ENCODE data around the gene SPATA6.

- TF ChIP-seq ZC3H10 (CRISPR knock-in tag; IDR thresholded peaks at IDR 0.05) (no peak), RARB (CRISPR knock-in tag; IDR thresholded peaks at IDR 0.05) (no peak), ZFP30 (CRISPR knock-in tag; IDR thresholded peaks at IDR 0.05) (no peak), ARNTL (CRISPR knock-in tag; IDR thresholded peaks at IDR 0.05; ENCODE audit: borderline replicate concordance, low read depth) (no peak), TSHZ2 (CRISPR knock-in tag; IDR thresholded peaks at IDR 0.05) (no peak), CREB5 (CRISPR knock-in tag; IDR thresholded peaks at IDR 0.05; ENCODE audit: low read depth) (no peak), GLIS3 (CRISPR knock-in tag; IDR thresholded peaks at IDR 0.05) (no peak), PATZ1 (CRISPR knock-in tag; IDR thresholded peaks at IDR 0.05; ENCODE audit: borderline replicate concordance) (no peak), CSRNP3 (CRISPR knock-in tag; IDR thresholded peaks at IDR 0.05) (no peak), TCF4 (CRISPR knock-in tag; IDR thresholded peaks at IDR 0.05; ENCODE audit: borderline replicate concordance) (no peak), ZFP3 (CRISPR knock-in tag; IDR thresholded peaks at IDR 0.05) (no peak), ZNF565 (CRISPR knock-in tag; conservative IDR thresholded peaks at IDR 0.05; ENCODE audit: low read depth) (no peak), PPARA (CRISPR knock-in tag; IDR thresholded peaks at IDR 0.05; ENCODE audit: borderline replicate concordance) (no peak)
These were observed 634 bp upstream of the SPATA6 start for GRCh38 chr1:48472638-48473037.

Data from SK-N-SH treated with all-trans-retinoic acid at 6 μM for 48 hours (cell line).